Nucleus accumbens (tissue), 56 donors: ENCODE data around the gene ATG101.

Source experiments
- DNase-seq, 56 donors: peaks; one replicate each; lab custom pipeline; 2025; lab: John Stamatoyannopoulos, UW

ATG101 gene, protein sequence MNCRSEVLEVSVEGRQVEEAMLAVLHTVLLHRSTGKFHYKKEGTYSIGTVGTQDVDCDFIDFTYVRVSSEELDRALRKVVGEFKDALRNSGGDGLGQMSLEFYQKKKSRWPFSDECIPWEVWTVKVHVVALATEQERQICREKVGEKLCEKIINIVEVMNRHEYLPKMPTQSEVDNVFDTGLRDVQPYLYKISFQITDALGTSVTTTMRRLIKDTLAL

DNA sequence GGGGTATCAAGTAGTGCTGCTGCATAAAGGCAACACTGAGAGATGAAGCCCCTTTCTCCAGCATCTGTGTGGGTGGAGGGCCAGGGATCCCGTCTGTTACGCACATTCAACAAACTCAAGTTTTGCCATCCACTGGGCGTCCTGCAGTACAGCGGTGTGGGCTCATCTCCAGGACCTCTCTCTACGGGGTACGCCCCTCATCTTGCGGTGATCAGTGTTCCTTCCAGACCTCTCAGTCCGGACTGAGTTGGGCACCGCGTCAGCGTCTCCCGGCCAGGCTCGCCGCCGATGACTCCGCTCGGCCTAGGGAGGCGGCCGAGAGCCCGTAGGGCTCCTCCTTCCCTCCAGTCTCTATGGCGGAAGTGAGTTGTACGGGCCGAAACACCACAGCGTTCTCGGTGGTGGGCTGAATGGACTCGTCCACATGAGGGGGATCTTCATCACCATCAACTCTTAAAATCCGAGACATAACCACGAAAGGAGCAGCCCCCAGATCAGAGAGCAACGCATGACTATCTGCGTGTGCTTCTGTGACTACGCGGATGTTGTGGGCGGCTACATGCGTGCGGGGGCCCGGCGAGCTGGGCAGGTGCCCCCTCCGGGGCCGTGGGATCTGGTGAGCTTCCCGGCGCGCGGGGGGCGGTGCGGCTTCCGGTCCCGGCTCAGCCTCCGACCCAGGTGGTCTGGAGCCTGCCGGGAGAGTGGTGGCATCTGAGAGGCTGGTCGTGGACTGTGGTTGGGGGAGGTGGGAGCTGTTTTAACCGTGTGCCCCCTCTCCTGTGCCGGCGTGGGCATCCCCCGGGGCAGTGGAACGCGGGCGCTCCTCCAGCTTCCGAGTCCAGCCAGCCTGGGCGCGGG is at the start of gene ATG101:
Gene ATG101 (plus strand): TSS at position 652 of the 858 bp plus-strand sequence. CDS start 3,673 bp downstream, outside the sequence.
- peak in 55 of 56 donors; percentile 55 to 96 (median 90) for DNase-seq

DNA sequence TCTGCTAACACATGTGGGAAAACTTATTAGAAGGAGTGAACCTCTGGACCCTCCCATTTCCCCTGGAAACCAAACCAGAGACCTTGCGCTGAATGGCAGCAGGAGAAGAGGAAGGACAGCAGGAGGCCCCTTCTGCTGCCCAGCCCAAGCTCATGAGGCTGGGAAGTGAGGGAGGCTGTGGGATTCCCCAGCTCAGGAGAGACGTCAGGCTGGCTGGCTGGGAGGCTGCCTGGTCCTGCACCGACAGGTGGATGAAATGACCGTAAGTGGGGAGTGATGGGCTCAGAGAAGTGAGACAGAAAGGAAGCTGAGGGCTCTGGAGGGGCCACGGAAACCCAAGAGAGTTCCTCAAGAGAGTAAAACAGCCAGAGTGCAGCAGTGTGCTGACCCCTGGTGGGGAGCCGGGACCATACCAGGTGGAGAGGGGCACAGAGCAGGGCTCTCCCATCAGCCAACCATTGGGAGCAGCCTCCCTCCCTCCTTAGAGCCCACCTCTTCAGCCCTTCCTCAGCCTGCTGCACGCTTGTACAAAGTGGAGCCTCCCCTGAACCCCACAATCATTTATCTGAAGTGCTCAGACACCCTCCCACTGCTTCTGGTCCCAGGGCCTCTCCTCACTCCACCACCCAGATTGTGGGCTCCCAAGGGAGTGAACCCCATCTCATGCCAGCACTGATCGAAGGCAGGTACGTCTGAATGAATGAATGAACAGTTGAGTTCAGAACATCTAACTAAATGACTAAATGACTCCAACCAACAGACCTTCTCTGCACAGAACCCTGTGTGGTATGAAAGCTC is 49.0 kb upstream of the ATG101 start:
- DNase-seq: peak in 31 of 56 donors; percentile 13 to 72 (median 36)

DNA sequence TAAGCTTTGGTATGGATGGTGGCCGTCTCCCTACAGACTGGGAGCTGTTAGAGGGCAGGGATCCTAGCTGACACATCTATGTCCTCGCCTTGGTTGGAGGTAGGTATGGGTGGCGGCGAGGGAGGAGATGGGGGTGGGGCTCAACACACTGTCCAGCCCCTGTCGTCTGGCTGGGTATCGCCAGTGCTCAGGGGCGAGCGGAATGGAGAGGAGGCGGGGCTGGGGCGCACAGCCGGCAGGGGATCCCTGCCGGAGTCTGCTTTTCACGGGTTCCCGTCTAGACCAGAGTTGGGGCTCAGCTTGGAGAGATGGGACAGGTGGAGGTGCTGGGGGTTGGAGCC is 47.0 kb upstream of the ATG101 start:
- DNase-seq: no peak

GRCh38 chr12:52023182-52023975 is 46.4 kb upstream of the ATG101 start:
- peak in 54 of 56 donors; percentile 40 to 90 (median 69) for DNase-seq

DNA sequence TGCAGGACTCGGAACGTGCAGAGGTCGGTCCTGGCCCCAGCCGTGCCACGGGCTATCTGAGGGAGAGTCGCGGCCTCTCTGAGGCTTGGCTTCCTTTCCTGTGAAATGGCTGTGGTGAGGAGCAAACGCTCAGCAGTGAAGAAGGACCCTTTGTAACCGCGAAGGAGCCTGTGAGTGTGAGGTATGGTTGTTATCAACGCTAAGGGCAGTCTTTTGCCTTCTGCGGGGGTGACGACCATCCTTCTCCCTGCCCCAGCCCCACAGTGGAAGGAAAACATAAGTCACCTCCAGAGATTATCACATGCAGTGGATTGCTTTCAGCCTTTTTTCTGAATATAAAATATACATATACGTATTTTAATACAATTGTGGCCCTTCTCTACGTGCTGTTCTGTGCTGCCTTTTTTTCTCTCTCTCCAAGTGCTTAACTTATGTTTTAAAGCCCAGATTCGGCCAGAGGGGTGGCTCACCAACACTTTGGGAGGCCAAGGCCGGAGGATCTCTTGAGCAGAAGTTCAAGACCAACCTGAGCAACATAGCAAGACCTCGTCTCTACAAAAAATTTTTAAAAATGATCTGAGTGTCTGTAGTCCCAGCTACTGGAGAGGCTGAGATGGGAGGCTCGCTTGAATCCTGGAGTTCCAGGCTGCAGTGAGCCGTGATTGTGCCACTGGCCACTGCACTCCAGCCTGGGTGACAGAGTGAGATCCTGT is 45.6 kb upstream of the ATG101 start:
- no peak for DNase-seq

DNA sequence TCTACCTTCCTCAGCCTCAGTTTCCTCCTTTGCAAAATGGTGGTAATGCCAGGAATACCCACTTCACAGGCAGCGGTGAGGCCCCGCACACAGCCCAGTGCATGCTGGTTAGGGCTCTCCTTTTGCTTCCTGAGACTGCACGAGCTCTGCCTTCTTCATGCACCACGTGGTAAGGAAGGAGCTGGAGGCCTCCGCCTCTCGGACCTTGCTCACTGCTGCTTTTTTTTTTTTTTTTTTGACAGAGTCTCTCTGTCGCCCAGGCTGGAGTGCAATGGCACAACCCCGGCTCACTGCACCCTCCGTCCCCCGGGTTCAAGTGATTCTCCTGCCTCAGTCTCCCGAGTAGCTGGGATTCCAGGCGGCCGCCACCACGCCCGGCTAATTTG is 44.9 kb upstream of the ATG101 start:
- peak in 6 of 56 donors; percentile 12 to 51 (median 32) for DNase-seq

- DNase-seq: no peak
Observed at GRCh38 chr12:52026263-52026662, 43.5 kb upstream of the ATG101 start.

DNA sequence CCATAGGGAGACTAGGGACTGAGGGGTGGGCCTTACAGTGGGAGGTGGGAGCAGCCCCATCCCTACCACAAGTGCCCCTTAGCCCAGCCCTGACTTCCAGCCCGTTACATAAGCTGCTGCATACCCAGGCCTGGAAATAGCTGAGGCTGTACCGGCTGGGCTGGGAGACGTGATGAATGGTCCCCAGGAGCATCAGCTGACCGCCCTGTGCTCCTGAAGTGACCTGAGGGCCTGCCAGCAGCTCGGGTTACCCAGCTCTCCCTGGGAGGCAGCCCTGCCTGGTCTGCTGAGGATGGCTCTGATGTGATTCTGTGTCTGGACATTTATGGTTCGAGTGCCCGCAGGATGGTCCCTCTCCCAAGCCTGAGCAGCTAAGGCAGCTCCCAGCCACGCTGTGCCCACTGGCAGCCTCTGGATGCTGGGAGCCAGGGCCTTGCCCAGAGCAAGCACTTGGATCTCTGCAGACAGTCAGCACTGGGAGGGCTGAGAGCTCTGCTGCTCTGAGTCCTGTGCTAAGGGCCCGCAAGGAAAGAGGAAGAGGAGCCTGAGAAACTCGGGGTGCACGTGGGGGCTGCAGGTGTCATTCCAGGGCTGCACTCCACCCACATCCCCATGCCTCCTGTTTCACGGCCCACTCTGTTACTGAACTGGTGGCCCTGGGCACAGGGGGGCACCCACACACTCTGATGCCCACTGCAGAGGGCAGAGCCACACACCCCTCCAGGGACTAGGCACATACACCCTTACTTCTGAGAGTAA is 42.5 kb upstream of the ATG101 start:
- no peak for DNase-seq

- DNase-seq: peak in 28 of 56 donors; percentile 11 to 73 (median 46)
Observed at GRCh38 chr12:52029685-52030084, 40.1 kb upstream of the ATG101 start.

DNA sequence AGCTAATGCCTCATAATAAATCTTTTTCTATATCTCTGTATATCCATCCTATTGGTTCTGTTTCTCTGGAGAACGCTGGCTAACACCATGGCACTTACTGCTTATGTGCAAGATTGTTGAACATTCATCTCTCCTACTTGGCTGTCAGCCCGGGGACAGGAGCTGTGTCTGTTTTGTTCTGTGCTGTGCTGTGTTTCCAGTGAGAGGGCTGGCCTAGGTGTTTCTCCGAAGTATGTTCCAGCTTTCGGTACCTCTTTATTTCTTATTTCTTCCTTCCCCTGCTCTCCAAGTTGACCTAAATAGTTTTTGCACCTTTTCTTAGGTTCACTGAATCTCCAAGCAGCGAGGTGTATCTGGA is 37.4 kb upstream of the ATG101 start:
- peak in 32 of 56 donors; percentile 16 to 77 (median 56) for DNase-seq

DNA sequence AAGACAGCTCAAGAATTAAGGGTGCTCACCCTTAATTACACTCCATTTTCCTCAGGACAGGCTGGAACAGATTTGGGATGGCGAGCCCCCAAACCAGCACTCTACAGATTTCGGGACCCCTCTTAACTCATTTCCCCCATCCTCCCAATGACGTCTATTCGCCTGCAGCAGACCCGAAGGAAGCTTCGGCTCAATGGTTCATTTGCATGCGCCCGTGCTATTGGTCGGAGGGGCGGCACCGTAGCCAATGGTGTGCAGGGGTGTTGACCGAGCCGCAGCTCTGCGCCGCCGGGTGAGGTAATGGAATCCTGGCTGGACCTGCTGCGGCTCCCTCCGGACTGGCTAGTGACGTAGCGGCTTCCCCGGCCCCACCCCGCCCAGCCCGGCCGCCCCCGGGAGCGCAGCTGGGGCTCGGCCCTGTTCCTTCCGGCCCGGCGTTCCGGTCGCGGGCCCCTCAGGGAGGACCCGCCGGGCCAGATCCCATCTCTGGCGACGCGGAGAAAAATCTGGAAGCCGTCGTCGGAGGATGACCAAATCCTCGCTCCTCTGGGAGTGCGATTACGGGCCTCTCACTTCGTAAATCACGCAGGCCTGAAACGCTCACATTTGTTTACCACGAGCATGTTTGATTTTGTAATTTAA is 36.9 kb upstream of the ATG101 start:
- DNase-seq: peak; percentile 65 to 99 (median 95)

DNA sequence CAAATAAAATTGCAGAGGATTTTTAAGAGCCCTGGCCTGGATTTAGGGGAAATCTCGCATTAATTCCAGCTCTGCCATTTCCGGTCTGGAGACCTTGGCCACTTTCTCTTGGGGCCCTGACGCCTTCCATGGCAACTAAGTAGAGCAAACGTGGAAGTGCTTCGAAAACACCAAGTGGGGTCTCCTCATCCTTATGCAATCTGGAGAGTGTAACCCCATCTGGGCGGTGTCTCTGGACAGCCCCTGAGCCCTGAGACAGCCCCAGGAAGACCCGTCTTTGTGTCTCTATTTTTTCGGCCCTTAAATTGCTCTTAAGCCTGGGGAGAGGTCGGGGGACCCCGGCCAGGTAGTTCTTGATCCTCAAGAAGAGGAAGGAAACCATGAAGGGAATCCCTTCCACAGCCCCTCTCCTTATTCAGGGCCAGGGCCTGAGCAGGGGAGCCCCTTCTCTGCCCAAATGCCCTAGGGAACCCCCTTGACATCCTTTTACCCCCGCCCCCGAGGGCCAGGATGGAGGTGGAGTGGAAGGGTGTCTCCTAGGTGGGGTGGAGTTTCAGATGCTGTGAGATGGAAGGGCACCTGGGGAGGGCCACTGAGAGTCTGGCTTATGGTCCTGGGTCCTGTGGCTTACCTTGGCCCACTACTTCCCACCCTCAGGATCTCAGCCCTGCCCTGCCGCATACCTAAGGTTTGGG is 36.2 kb upstream of the ATG101 start:
- no peak for DNase-seq

- DNase-seq: no peak
Observed at GRCh38 chr12:52035190-52035589, 34.6 kb upstream of the ATG101 start.

DNA sequence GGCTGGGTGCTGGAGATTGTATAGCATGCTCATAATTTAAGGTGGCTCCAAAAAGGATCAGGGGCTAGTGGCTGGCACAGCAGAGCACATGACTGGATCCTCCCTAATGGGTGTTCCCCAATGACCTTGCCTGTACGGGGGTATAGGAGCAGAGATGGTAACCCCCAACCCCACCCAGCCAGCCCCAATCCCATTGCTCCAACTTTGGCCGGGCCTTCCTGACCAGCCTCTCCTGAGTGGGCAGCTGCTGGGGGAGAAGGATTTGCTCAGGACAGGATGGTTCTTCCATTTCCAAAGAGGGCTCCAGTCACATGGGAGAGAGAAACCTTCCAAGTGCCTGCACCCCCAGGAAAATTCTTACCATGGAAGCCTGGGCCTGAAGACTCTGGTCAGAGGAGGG is 33.9 kb upstream of the ATG101 start:
- DNase-seq: no peak

DNA sequence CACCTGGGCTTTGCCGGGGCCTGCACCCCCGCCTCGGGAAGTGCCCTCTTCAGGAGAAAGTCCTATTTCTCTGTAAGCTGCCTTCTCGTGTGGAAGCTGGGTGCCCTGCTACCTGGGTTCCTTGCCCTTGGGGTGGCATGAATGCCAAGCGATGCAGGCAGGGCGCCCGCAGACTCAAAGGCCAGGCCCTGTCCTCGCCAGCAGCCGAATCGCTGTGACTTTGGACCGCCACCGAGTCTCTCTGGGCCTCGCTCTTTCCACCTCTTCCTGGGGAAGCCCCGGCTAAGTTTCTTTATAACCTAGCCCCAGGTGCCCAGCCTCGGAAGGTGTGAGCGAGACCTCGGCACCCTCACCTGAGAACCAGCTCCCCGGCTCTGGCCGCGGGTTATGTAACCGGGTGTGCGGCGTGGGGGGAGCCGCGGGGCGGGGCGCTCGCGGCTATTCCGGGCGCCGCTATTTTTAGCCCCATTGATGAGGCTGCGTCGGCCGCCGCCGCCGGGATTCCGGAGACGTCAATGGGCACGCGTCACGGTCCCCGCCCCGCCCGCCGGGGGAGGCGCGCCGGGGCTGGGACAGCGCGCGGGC is 33.1 kb upstream of the ATG101 start:
- peak in 53 of 56 donors; percentile 16 to 91 (median 71) for DNase-seq

- DNase-seq: peak in 12 of 56 donors; percentile 12 to 80 (median 42)
Observed at GRCh38 chr12:52037248-52037861, 32.4 kb upstream of the ATG101 start.

DNA sequence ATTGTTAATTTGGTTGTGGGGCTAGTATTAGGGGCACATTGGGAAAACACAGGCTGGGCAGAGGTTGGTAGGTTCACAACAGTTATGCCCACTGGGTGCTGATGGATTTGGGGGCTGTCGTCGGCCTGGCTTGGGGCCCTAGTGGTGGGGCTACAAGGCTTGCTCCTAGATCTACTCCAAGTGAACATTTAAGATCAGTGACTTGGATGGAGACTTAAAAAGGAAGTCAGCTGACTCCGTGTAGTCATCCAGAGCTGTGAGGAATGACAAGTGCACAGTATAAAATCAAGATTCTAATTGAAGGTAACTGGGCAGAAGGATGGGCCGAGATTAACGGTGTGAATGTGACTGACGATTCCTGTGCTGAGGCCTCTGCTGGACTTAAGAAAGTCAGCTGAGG is 31.3 kb upstream of the ATG101 start:
- no peak for DNase-seq
